GM10847 (cell line): ENCODE results near the gene DHRS7C.

Experiments used
- POLR2A ChIP-seq: IDR thresholded peaks from 2 replicates; pipeline ENCODE4 v1.6.1; 2011; ENCODE audit not compliant: insufficient read length; ENCODE audit errors: extremely low read depth

DHRS7C gene

GRCh38 chr17:9725575-9725974 lies 65.8 kb downstream of the DHRS7C start:
- TF ChIP-seq POLR2A: no peak
